CD4-positive, alpha-beta T cell (primary cell): ENCODE results near the gene CTRB1. TPM values are rescaled to one million over a fixed set of nuclear protein-coding genes. Genes with fewer than 3 reads are reported as not detected.

Experiments
- ATAC-seq: fragments of 200-7000 bp; cut with Tn5 transposase; one replicate; pipeline ENCODE4 v1.10.0; 2022; ENCODE audit warnings: mild to moderate bottlenecking; ENCODE audit not compliant: poor library complexity
- CTCF ChIA-PET: fragments of 350-600 bp; sonication (Branson Sonifier 250); formaldehyde crosslinking; loops from one replicate; lab custom pipeline; 2021; ENCODE audit warnings: antibody characterized with exemption, inconsistent platforms; lab: Charles Lee
- POLR2A ChIA-PET: fragments of 350-600 bp; sonication (Branson Sonifier 250); formaldehyde crosslinking; loops from one replicate; lab custom pipeline; 2021; ENCODE audit warnings: antibody characterized with exemption, inconsistent platforms; lab: Charles Lee
- DNase-seq, 14 experiments: peaks; one replicate each; pipeline ENCODE4 v3.0.0-alpha.2; 2013 to 2020; ENCODE audit warnings: mixed read lengths in 2 of 14
- H3K27ac ChIP-seq, 2 donors: one replicate each; pipeline versions ENCODE4 v1.5.1 to v1.7.0; 2013; ENCODE audit warnings: low read length in 2 of 2, low read depth in 1 of 2, mild to moderate bottlenecking in 1 of 2
- H3K27me3 ChIP-seq, 2 experiments: 1 replicate in 1 of 2; 2 replicates in 1 of 2; pipeline versions ENCODE4 v1.6.1 to v1.7.0; 2013; ENCODE audit warnings: low read length in 2 of 2, control low read depth in 1 of 2, mild to moderate bottlenecking in 1 of 2, moderate library complexity in 1 of 2; ENCODE audit not compliant: insufficient read depth in 2 of 2, control insufficient read depth in 1 of 2
- H3K36me3 ChIP-seq: one replicate; pipeline ENCODE4 v1.6.1; 2013; ENCODE audit warnings: low read length, control low read depth; ENCODE audit not compliant: insufficient read depth
- H3K4me1 ChIP-seq: one replicate; pipeline ENCODE4 v1.6.1; 2013; ENCODE audit warnings: low read length, control low read depth; ENCODE audit not compliant: insufficient read depth
- H3K4me3 ChIP-seq: one replicate; pipeline ENCODE4 v1.5.1; 2013; ENCODE audit warnings: mild to moderate bottlenecking, low read length, moderate library complexity
- H3K9me3 ChIP-seq, 2 experiments: 1 replicate in 1 of 2; 2 replicates in 1 of 2; pipeline versions ENCODE4 v1.6.1 to v1.7.0; 2013; ENCODE audit warnings: low read length in 2 of 2, mild to moderate bottlenecking in 2 of 2, control low read depth in 1 of 2, moderate library complexity in 1 of 2; ENCODE audit not compliant: control insufficient read depth in 1 of 2, insufficient read depth in 1 of 2
- H3K27ac Mint-ChIP-seq: one replicate; pipeline ENCODE4 v1.8.0; 2020; ENCODE audit warnings: mixed read lengths
- H3K27me3 Mint-ChIP-seq: one replicate; pipeline ENCODE4 v1.8.0; 2021; ENCODE audit warnings: mixed read lengths
- H3K36me3 Mint-ChIP-seq: one replicate; pipeline ENCODE4 v1.8.0; 2021; ENCODE audit warnings: low read depth, mixed read lengths
- H3K4me1 Mint-ChIP-seq: one replicate; pipeline ENCODE4 v1.8.0; 2021; ENCODE audit warnings: low read depth, mixed read lengths
- H3K4me3 Mint-ChIP-seq: one replicate; pipeline ENCODE4 v1.8.0; 2020; ENCODE audit warnings: mild to moderate bottlenecking, mixed read lengths
- H3K9me3 Mint-ChIP-seq: one replicate; pipeline ENCODE4 v1.8.0; 2020; ENCODE audit warnings: mixed read lengths
- CTCF ChIP-seq: fragments of 200-600 bp; IDR thresholded peaks from one replicate; pipeline ENCODE4 v1.8.0; 2022; ENCODE audit warnings: antibody characterized with exemption, mild to moderate bottlenecking
- intact Hi-C, 2 experiments: fragments of 100-400 bp; cut with DNase I in 1 of 2; cut with micrococcal nuclease in 1 of 2; formaldehyde crosslinking; loops; one replicate each; pipeline versions ENCODE4 v1.15.1 to v1.9.0; 2023 to 2025; cut with DNase I, micrococcal nuclease
- total RNA-seq, 174 experiments: library from RNA in 2 of 174; stranded (reverse) in 2 of 174; gene quantifications; one replicate each; pipeline ENCODE4 v1.2.3 and lab custom pipeline; 2021 to 2026

Gene CTRB1
- total RNA-seq, 2 experiments from 2014 or later, result not detected

- Mint-ChIP-seq H3K4me1 (peaks cover 8% of the 10 kb centered on the region), H3K36me3 (no peaks in the 10 kb centered on the region), H3K27ac (no peak within 1 kb of the TSS), H3K9me3 (no peaks in the 10 kb centered on the region), H3K4me3 (no peak within 1 kb of the TSS), H3K27me3 (no peaks in the 10 kb centered on the region)
- no peak for TF ChIP-seq CTCF
- ChIA-PET POLR2A (no interaction called here), CTCF (no interaction called here)
- Histone ChIP-seq H3K4me1 (peaks cover 2% of the 10 kb centered on the region), H3K36me3 (no peaks in the 10 kb centered on the region), H3K4me3 (no peak within 1 kb of the TSS), H3K27me3 (no peaks in the 10 kb centered on the region), H3K9me3 (no peaks in the 10 kb centered on the region), H3K27ac (no peak within 1 kb of the TSS)
- ATAC-seq (no peak), DNase-seq (no peak)
- intact Hi-C loops, result loop anchor here in 1 of 2 experiments (2.0 kb wide), 1 partner anchor 20 kb away; no protein-coding TSS in a partner anchor
Measured at GRCh38 chr16:75206749-75207451, 11.9 kb upstream of the CTRB1 start, which contains the start of gene CTRB2. Gene CTRB2, minus strand, starts transcription at chr16:75207161. Its CDS starts 20 bp downstream, at chr16:75207141.

GRCh38 chr16:75207831-75208230 lies 11.0 kb upstream of the CTRB1 start:
- H3K27ac ChIP-seq, result no peak overlapping the region
- Mint-ChIP-seq H3K27me3 (no peaks in the 10 kb centered on the region), H3K27ac (no peak overlapping the region), H3K4me1 (peaks cover under 1% of the 10 kb centered on the region), H3K36me3 (no peaks in the 10 kb centered on the region), H3K4me3 (no peak overlapping the region), H3K9me3 (no peaks in the 10 kb centered on the region)
- intact Hi-C loops, result loop anchor here in 1 of 2 experiments (2.0 kb wide), 1 partner anchor 19 kb away; no protein-coding TSS in a partner anchor
- no peaks in the 10 kb centered on the region for H3K27me3 ChIP-seq
- no peak for TF ChIP-seq CTCF
- ChIA-PET POLR2A (no interaction called here), CTCF (no interaction called here)
- ATAC-seq, result no peak
- H3K4me3 ChIP-seq, result no peak overlapping the region
- no peak for DNase-seq
- no peaks in the 10 kb centered on the region for H3K4me1 ChIP-seq
- no peaks in the 10 kb centered on the region for H3K36me3 ChIP-seq
- H3K9me3 ChIP-seq, result no peaks in the 10 kb centered on the region

GRCh38 chr16:75208242-75208825 lies 10.5 kb upstream of the CTRB1 start:
- no peak for TF ChIP-seq CTCF
- no peak overlapping the region for H3K4me3 Mint-ChIP-seq
- intact Hi-C loops, result no loop called here
- ChIA-PET CTCF (no interaction called here), POLR2A (no interaction called here)
- Histone ChIP-seq H3K9me3 (no peaks in the 10 kb centered on the region), H3K4me1 (no peaks in the 10 kb centered on the region), H3K27ac (no peak overlapping the region), H3K36me3 (no peaks in the 10 kb centered on the region), H3K4me3 (no peak overlapping the region), H3K27me3 (no peaks in the 10 kb centered on the region)
- H3K27me3 Mint-ChIP-seq, result no peaks in the 10 kb centered on the region
- no peak for ATAC-seq
- no peaks in the 10 kb centered on the region for H3K4me1 Mint-ChIP-seq
- no peaks in the 10 kb centered on the region for H3K9me3 Mint-ChIP-seq
- no peaks in the 10 kb centered on the region for H3K36me3 Mint-ChIP-seq
- H3K27ac Mint-ChIP-seq, result no peak overlapping the region
- no peak for DNase-seq
